A549 (cell line): ENCODE data around the gene UBE2U.

Source experiments
- CBX2 ChIP-seq: fragments of 200-600 bp; sonication (generic); IDR thresholded peaks from 2 replicates; pipeline ENCODE4 v1.6.1; 2016; ENCODE audit warnings: low read depth, mild to moderate bottlenecking, borderline replicate concordance
- CTCF ChIP-seq: fragments of >200 bp; sonication (Bioruptor Twin); formaldehyde crosslinking; IDR thresholded peaks from 3 replicates; pipeline ENCODE4 v1.5.1; 2016
- EHMT2 ChIP-seq: fragments of 200-600 bp; sonication (generic); IDR thresholded peaks from 2 replicates; pipeline ENCODE4 v1.6.1; 2016; ENCODE audit warnings: antibody characterized with exemption, low read depth, mild to moderate bottlenecking, moderate library complexity
- POLR2A ChIP-seq: IDR thresholded peaks from 2 replicates; pipeline ENCODE4 v1.6.1; 2012; ENCODE audit warnings: mild to moderate bottlenecking, low read length
- RARB ChIP-seq: fragments of 250-450 bp; sonication (Bioruptor Pico); IDR thresholded peaks from 2 replicates; pipeline ENCODE4 v1.8.0; 2021; ENCODE audit warnings: mild to moderate bottlenecking, moderate library complexity
- RFX5 ChIP-seq: fragments of 450-650 bp; IDR thresholded peaks from 2 replicates; pipeline ENCODE4 v1.7.1; 2014; ENCODE audit warnings: antibody characterized with exemption, mild to moderate bottlenecking, moderate library complexity
- ZC3H11A ChIP-seq: fragments of 450-650 bp; IDR thresholded peaks from 2 replicates; pipeline ENCODE4 v1.6.1; 2014; ENCODE audit warnings: antibody characterized with exemption, mild to moderate bottlenecking

- no peak for TF ChIP-seq CTCF
- TF ChIP-seq EHMT2 = no peak
- TF ChIP-seq RARB = no peak
- no peak for TF ChIP-seq CBX2
- no peak for TF ChIP-seq RFX5
- TF ChIP-seq ZC3H11A = no peak
- TF ChIP-seq POLR2A = no peak
These were observed 83.6 kb downstream of the UBE2U start for GRCh38 chr1:64287071-64287470.
